PC-9 (cell line): ENCODE data around the gene ESR1. TPM values are rescaled to one million over a fixed set of nuclear protein-coding genes. Genes with fewer than 3 reads are reported as not detected.

Experiments
- BruUV-seq: library from RNA; stranded (reverse); fragments of 400-500 nt; replicated peaks from 2 replicates; lab custom pipeline; 2021; lab: Mats Ljungman, UMichigan
- CTCF ChIA-PET: fragments of 300-600 bp; sonication (Branson Sonifier 250); formaldehyde crosslinking; loops from one replicate; lab custom pipeline; 2022; ENCODE audit warnings: antibody characterized with exemption; lab: Charles Lee
- POLR2A ChIA-PET: fragments of 300-600 bp; sonication (Branson Sonifier 250); formaldehyde crosslinking; loops from one replicate; lab custom pipeline; 2022; ENCODE audit warnings: antibody characterized with exemption; ENCODE audit not compliant: unreplicated experiment; lab: Charles Lee
- DNase-seq, 2 experiments: peaks; one replicate each; pipeline versions ENCODE4 v3.0.0 to v3.0.0-alpha.2; 2015 to 2022; ENCODE audit warnings: mixed read lengths in 1 of 2
- H2AFZ ChIP-seq: fragments of 200-600 bp; sonication (generic); 2 replicates; pipeline ENCODE4 v1.8.1; 2017; ENCODE audit warnings: antibody characterized with exemption
- H3F3A ChIP-seq: fragments of 200-600 bp; sonication (generic); 2 replicates; pipeline ENCODE4 v1.8.1; 2017; ENCODE audit warnings: antibody characterized with exemption, mild to moderate bottlenecking, low read depth; ENCODE audit not compliant: insufficient read depth
- H3K27ac ChIP-seq: fragments of 200-600 bp; sonication (generic); 2 replicates; pipeline ENCODE4 v1.6.1; 2016; ENCODE audit warnings: mixed run types
- H3K27me3 ChIP-seq: fragments of 200-600 bp; sonication (generic); 2 replicates; pipeline ENCODE4 v1.6.1; 2016; ENCODE audit warnings: low read depth, mixed run types; ENCODE audit not compliant: insufficient read depth
- H3K36me3 ChIP-seq: fragments of 200-600 bp; sonication (generic); 2 replicates; pipeline ENCODE4 v1.6.1; 2016; ENCODE audit warnings: low read depth, mixed run types
- H3K4me1 ChIP-seq: fragments of 200-600 bp; sonication (generic); replicated peaks from 2 replicates; pipeline ENCODE4 v1.6.1; 2016; ENCODE audit warnings: mixed run types; ENCODE audit not compliant: insufficient read depth
- H3K4me2 ChIP-seq: fragments of 200-600 bp; sonication (generic); 2 replicates; pipeline ENCODE4 v1.6.1; 2017; ENCODE audit warnings: mixed run types
- H3K4me3 ChIP-seq: fragments of 200-600 bp; sonication (generic); 2 replicates; pipeline ENCODE4 v1.6.1; 2016; ENCODE audit warnings: mixed run types
- H3K79me2 ChIP-seq: fragments of 200-600 bp; sonication (generic); 2 replicates; pipeline ENCODE4 v1.6.1; 2017; ENCODE audit warnings: low read depth, mixed run types
- H3K9me2 ChIP-seq: fragments of 200-600 bp; sonication (generic); 2 replicates; pipeline ENCODE4 v1.8.1; 2017; ENCODE audit warnings: mild to moderate bottlenecking; ENCODE audit not compliant: insufficient read depth
- H3K9me3 ChIP-seq: fragments of 200-600 bp; sonication (generic); 2 replicates; pipeline ENCODE4 v1.8.1; 2016; ENCODE audit warnings: low read depth; ENCODE audit not compliant: insufficient read depth
- H4K20me1 ChIP-seq: fragments of 200-600 bp; sonication (generic); 2 replicates; pipeline ENCODE4 v1.8.1; 2017; ENCODE audit not compliant: insufficient read depth
- EZH2 ChIP-seq: fragments of 200-600 bp; sonication (generic); IDR thresholded peaks from 2 replicates; pipeline ENCODE4 v1.8.0; 2017; ENCODE audit warnings: antibody characterized with exemption, low read depth
- intact Hi-C: fragments of 100-400 bp; cut with micrococcal nuclease; formaldehyde crosslinking; loops from one replicate; pipeline ENCODE4 v1.10.0; 2022; ENCODE audit not compliant: unreplicated experiment
- total RNA-seq: library from RNA; stranded (reverse); gene quantifications from 2 replicates; pipeline ENCODE4 v1.2.3, GENCODE V29; 2021
- TF ChIP-seq, protein P1 (sequence below): fragments of 200-600 bp; sonication (generic); conservative IDR thresholded peaks from 2 replicates; pipeline ENCODE4 v1.6.1; 2017; ENCODE audit warnings: mixed run types, antibody characterized with exemption, mild to moderate bottlenecking, moderate library complexity

The ESR1 gene
- total RNA-seq, 1 experiment from 2014 or later = 1.5 TPM

DNA sequence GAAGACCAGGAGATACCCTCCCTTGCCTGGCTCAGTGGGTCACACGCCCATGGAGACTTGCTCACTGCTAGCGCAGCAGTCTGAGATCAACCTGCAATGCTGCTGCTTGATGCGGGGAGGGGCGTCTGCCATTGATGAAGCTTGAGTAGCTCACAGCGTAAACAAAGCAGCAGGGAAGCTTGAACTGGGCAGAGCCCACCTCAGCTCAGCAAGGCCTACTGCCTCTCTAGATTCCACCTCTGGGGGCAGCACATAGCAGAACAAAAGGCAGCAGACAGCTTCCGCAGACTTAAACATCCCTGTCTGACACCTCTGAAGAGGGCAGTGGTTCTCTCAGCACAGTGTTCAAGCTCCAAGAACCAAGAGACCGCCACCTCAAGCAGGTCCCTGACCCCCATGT, 271.3 kb downstream of the ESR1 start:
- Histone ChIP-seq H3K4me1 (no peaks in the 10 kb centered on the region), H3K4me3 (no peak overlapping the region), H3K4me2 (no peak overlapping the region), H3K27ac (no peak overlapping the region), H2AFZ (no peak overlapping the region), H3K9me3 (peaks cover 19% of the 10 kb centered on the region), H3K79me2 (no peaks in the 10 kb centered on the region), H4K20me1 (no peaks in the 10 kb centered on the region), H3K36me3 (0 out of 2 replicates have a peak, but pooled peaks cover 7% of the 10 kb centered on the region), H3K9me2 (no peaks in the 10 kb centered on the region), H3F3A (no peaks in the 10 kb centered on the region), H3K27me3 (no peaks in the 10 kb centered on the region)
- DNase-seq = no peak
- CTCF ChIA-PET = no interaction called here
- POLR2A ChIA-PET = no interaction called here
- no TSS peak for BruUV-seq
- intact Hi-C loops = no loop called here
- no peak for TF ChIP-seq EZH2
- TF ChIP-seq, protein P1, sequence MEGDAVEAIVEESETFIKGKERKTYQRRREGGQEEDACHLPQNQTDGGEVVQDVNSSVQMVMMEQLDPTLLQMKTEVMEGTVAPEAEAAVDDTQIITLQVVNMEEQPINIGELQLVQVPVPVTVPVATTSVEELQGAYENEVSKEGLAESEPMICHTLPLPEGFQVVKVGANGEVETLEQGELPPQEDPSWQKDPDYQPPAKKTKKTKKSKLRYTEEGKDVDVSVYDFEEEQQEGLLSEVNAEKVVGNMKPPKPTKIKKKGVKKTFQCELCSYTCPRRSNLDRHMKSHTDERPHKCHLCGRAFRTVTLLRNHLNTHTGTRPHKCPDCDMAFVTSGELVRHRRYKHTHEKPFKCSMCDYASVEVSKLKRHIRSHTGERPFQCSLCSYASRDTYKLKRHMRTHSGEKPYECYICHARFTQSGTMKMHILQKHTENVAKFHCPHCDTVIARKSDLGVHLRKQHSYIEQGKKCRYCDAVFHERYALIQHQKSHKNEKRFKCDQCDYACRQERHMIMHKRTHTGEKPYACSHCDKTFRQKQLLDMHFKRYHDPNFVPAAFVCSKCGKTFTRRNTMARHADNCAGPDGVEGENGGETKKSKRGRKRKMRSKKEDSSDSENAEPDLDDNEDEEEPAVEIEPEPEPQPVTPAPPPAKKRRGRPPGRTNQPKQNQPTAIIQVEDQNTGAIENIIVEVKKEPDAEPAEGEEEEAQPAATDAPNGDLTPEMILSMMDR = no peak

DNA sequence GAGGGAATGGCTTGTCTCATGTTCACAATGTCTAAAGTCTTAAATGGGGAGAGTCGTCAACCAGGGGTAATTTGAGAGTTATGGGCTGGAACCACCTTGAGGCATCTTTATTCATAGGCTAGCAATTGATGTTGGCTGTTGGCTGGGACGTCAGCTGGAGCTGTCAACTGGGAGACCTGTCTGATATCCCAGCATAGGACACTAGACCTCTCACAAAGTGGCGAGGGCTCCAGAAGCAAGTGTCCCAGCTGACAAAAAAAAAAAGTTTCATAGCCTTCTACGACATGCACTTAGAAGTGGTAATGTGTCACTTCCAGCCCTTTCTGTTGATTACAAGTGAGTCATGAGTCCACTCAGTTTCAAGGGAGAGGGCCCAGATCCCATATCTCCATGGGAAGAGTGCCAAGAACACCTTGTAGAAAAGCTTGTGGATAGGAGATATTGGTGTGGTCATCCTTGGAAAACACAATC, 278.0 kb downstream of the ESR1 start:
- Histone ChIP-seq H3K27ac (peak overlapping the region; percentile 65), H2AFZ (no peak overlapping the region), H3F3A (peaks cover 10% of the 10 kb centered on the region; the same call in 1 of the 2 replicates), H3K9me3 (no peaks in the 10 kb centered on the region; the same call in 1 of the 2 replicates), H3K36me3 (no peaks in the 10 kb centered on the region), H3K79me2 (no peaks in the 10 kb centered on the region), H3K4me2 (peak overlapping the region; percentile 11), H3K4me3 (no peak overlapping the region), H3K27me3 (no peaks in the 10 kb centered on the region), H3K4me1 (peaks cover 24% of the 10 kb centered on the region), H4K20me1 (no peaks in the 10 kb centered on the region), H3K9me2 (no peaks in the 10 kb centered on the region)
- ChIA-PET POLR2A (interaction anchor here (0.6 to 0.7 kb wide), 2 partner anchors 50 to 1940 kb away, joined by 4 to 8 read pairs; no protein-coding TSS in a partner anchor), CTCF (no interaction called here)
- peak in 1 of 2 experiments; percentile 66 for DNase-seq
- BruUV-seq = no TSS peak
- TF ChIP-seq EZH2 = no peak
- TF ChIP-seq, protein P1 = no peak
- intact Hi-C loops = no loop called here

DNA sequence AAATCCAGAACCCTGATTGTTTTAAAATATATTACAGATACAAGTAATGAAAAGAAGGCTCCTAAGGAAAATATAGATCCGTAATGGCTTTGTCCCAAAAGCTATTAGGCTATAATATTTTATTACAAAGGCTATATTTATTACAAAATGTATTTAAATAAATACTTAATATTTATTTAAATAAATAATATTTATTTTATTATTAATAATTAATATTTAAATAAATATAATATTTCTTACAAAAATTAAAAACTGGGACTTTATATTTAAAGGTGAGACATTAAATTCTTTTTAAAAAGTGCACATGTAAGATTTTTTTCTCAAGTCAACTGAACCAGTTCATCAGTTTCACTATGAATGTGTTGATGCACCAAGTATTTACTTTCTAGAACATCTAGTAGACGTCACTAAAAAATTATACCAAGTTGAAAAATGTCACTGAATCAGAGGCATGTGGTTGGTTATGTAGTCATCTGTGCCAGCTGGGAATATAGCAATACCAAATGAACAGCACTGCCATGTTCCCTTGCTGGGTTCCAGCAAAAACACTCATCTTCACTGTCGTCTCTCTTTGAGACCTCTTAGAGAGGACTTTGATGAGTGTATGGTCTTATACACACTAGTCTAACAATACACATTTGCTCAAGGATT, 278.9 kb downstream of the ESR1 start:
- Histone ChIP-seq H3K4me3 (no peak overlapping the region), H3K36me3 (no peaks in the 10 kb centered on the region), H3K4me1 (peaks cover 27% of the 10 kb centered on the region), H4K20me1 (no peaks in the 10 kb centered on the region), H3K79me2 (no peaks in the 10 kb centered on the region), H3K9me3 (no peaks in the 10 kb centered on the region; the same call in 1 of the 2 replicates), H3K27ac (peak overlapping the region; percentile 65), H3K9me2 (no peaks in the 10 kb centered on the region), H3F3A (peaks cover 11% of the 10 kb centered on the region; the same call in 1 of the 2 replicates), H2AFZ (no peak overlapping the region), H3K27me3 (no peaks in the 10 kb centered on the region), H3K4me2 (no peak overlapping the region; the same call in 1 of the 2 replicates)
- intact Hi-C loops = no loop called here
- BruUV-seq = no TSS peak
- DNase-seq = no peak
- ChIA-PET POLR2A (no interaction called here), CTCF (no interaction called here)
- TF ChIP-seq, protein P1 = no peak
- no peak for TF ChIP-seq EZH2
